Upper lobe of left lung (tissue), 6 donors: Measurements from ENCODE around the gene USP13. TPM values are rescaled to one million over a fixed set of nuclear protein-coding genes. Genes with fewer than 3 reads are reported as not detected.

Experiments
- ATAC-seq, 2 donors: fragments of 200-7000 bp; cut with Tn5 transposase; one replicate each; pipeline ENCODE4 v1.9.1; 2022; ENCODE audit warnings: mild to moderate bottlenecking in 2 of 2, moderate library complexity in 2 of 2; ENCODE audit not compliant: low FRiP score in 2 of 2
- DNase-seq, 2 donors: peaks; one replicate each; pipeline ENCODE4 v3.0.0-alpha.2; 2019 to 2020
- H3K27ac ChIP-seq, 4 donors: fragments of 200-600 bp; sonication (generic); one replicate each; pipeline ENCODE4 v1.5.1; 2016 to 2019
- H3K27me3 ChIP-seq, 4 donors: fragments of 200-600 bp; sonication (generic); one replicate each; pipeline ENCODE4 v1.5.1; 2017 to 2019
- H3K36me3 ChIP-seq, 4 donors: fragments of 200-600 bp; sonication (generic); one replicate each; pipeline ENCODE4 v1.5.1; 2016 to 2019
- H3K4me1 ChIP-seq, 4 donors: fragments of 200-600 bp; sonication (generic); one replicate each; pipeline ENCODE4 v1.5.1; 2018 to 2019
- H3K4me3 ChIP-seq, 4 donors: fragments of 200-600 bp; sonication (generic); one replicate each; pipeline ENCODE4 v1.5.1; 2017 to 2019; ENCODE audit warnings: mild to moderate bottlenecking in 2 of 4, moderate library complexity in 1 of 4
- H3K9me3 ChIP-seq, 4 donors: fragments of 200-600 bp; sonication (generic); one replicate each; pipeline ENCODE4 v1.5.1; 2018 to 2019
- CTCF ChIP-seq, 6 experiments: fragments of 450-650 bp in 4 of 6; fragments of 200-600 bp in 2 of 6; sonication (generic) in 2 of 6; IDR thresholded peaks; one replicate each; pipeline ENCODE4 v1.5.1; 2016 to 2019; ENCODE audit warnings: antibody characterized with exemption in 6 of 6
- EP300 ChIP-seq, 4 donors: sonication (generic); formaldehyde crosslinking; IDR thresholded peaks; one replicate each; pipeline ENCODE4 v1.5.1; 2017; ENCODE audit warnings: antibody characterized with exemption in 4 of 4, control low read depth in 2 of 4
- POLR2A ChIP-seq, 4 donors: fragments of 450-650 bp; IDR thresholded peaks; one replicate each; pipeline ENCODE4 v1.5.1; 2016 to 2017; ENCODE audit warnings: antibody characterized with exemption in 4 of 4, mild to moderate bottlenecking in 2 of 4
- POLR2AphosphoS5 ChIP-seq, 2 donors: sonication (generic); formaldehyde crosslinking; IDR thresholded peaks; one replicate each; pipeline ENCODE4 v1.5.1; 2017; ENCODE audit warnings: antibody characterized with exemption in 2 of 2
- WGBS, 2 donors: methylation state at CpG; one replicate each; pipeline ENCODE4 v1.1.5; 2017 to 2018; 5-methylcytosine and 5-hydroxymethylcytosine counted together
- total RNA-seq, 6 donors: library from RNA; depleted of rRNA in 4 of 6; stranded (reverse); fragments of >200 nt in 4 of 6; gene quantifications; one replicate each; pipeline versions ENCODE4 v1.1.0 to v1.2.1, GENCODE V29; 2016 to 2021
- donor health status: DM: no; HTN: no; CAD: no; lungs with moderate emphysema.
- donor health status: DM: no; HTN: yes; CAD: no; lungs with severe emphysema.

USP13 gene
- total RNA-seq, 6 donors from 2014 or later, result 14.4 to 34.6 (median 27.8) TPM

- ATAC-seq (no peak), DNase-seq (no peak)
- Histone ChIP-seq H3K27me3 (no peaks in the 10 kb centered on the region), H3K4me1 (no peaks in the 10 kb centered on the region), H3K4me3 (no peak overlapping the region), H3K9me3 (no peaks in the 10 kb centered on the region), H3K36me3 (peaks cover 0 to 24% (median 6%) of the 10 kb centered on the region in 4 donors), H3K27ac (no peak overlapping the region)
- WGBS, 2 donors, result 88 to 92% methylated on average over 5 of the region's 5 CpGs
- TF ChIP-seq POLR2A (IDR thresholded peaks at IDR 0.05) (no peak), CTCF (IDR thresholded peaks at IDR 0.05) (no peak), POLR2AphosphoS5 (IDR thresholded peaks at IDR 0.05) (no peak), EP300 (IDR thresholded peaks at IDR 0.05) (no peak)
Observed at GRCh38 chr3:179710079-179710478, 57.2 kb downstream of the USP13 start.

GRCh38 chr3:179713643-179714090, 60.8 kb downstream of the USP13 start:
- Histone ChIP-seq H3K27ac (peak overlapping the region in 1 of 4 donors; percentile 10), H3K4me1 (no peaks in the 10 kb centered on the region), H3K27me3 (no peaks in the 10 kb centered on the region), H3K4me3 (no peak overlapping the region), H3K36me3 (peaks cover 0 to 25% (median 4%) of the 10 kb centered on the region in 4 donors), H3K9me3 (no peaks in the 10 kb centered on the region)
- WGBS, 2 donors, result 76 to 78% methylated on average over 6 of the region's 6 CpGs
- no peak for DNase-seq
- TF ChIP-seq POLR2A (IDR thresholded peaks at IDR 0.05) (no peak), POLR2AphosphoS5 (IDR thresholded peaks at IDR 0.05) (no peak), CTCF (IDR thresholded peaks at IDR 0.05) (no peak), EP300 (IDR thresholded peaks at IDR 0.05) (no peak)
- ATAC-seq, result no peak

GRCh38 chr3:179715582-179715981, 62.7 kb downstream of the USP13 start:
- TF ChIP-seq POLR2AphosphoS5 (IDR thresholded peaks at IDR 0.05) (no peak), EP300 (IDR thresholded peaks at IDR 0.05) (no peak), POLR2A (IDR thresholded peaks at IDR 0.05) (no peak), CTCF (IDR thresholded peaks at IDR 0.05) (no peak)
- Histone ChIP-seq H3K9me3 (no peaks in the 10 kb centered on the region), H3K4me3 (no peak overlapping the region), H3K4me1 (no peaks in the 10 kb centered on the region), H3K36me3 (peaks cover 0 to 11% (median 1%) of the 10 kb centered on the region in 4 donors), H3K27ac (no peak overlapping the region), H3K27me3 (no peaks in the 10 kb centered on the region)
- 78 to 83% methylated on average over 7 of the region's 7 CpGs for WGBS, 2 donors
- DNase-seq (no peak), ATAC-seq (no peak)

- TF ChIP-seq POLR2A (IDR thresholded peaks at IDR 0.05) (no peak), EP300 (IDR thresholded peaks at IDR 0.05) (no peak), CTCF (IDR thresholded peaks at IDR 0.05) (no peak), POLR2AphosphoS5 (IDR thresholded peaks at IDR 0.05) (no peak)
- 96 to 98% methylated on average over 4 of the region's 4 CpGs for WGBS, 2 donors
Observed at GRCh38 chr3:179716226-179716625, 63.4 kb downstream of the USP13 start.

GRCh38 chr3:179716811-179717210, 64.0 kb downstream of the USP13 start:
- WGBS, 2 donors, result 63 to 83% methylated on average over 2 of the region's 2 CpGs
- Histone ChIP-seq H3K9me3 (no peaks in the 10 kb centered on the region), H3K4me1 (no peaks in the 10 kb centered on the region), H3K36me3 (peaks cover 0 to 13% (median 5%) of the 10 kb centered on the region in 4 donors), H3K27me3 (no peaks in the 10 kb centered on the region), H3K27ac (no peak overlapping the region), H3K4me3 (no peak overlapping the region)
- ATAC-seq (peak in 1 of 2 donors; percentile 59), DNase-seq (no peak)
- no peak for TF ChIP-seq CTCF (IDR thresholded peaks at IDR 0.05)
- no peak for TF ChIP-seq POLR2AphosphoS5 (IDR thresholded peaks at IDR 0.05)
- no peak for TF ChIP-seq POLR2A (IDR thresholded peaks at IDR 0.05)
- no peak for TF ChIP-seq EP300 (IDR thresholded peaks at IDR 0.05)

More at GRCh38 chr3:179716226-179716625, 63.4 kb downstream of the USP13 start:
- ATAC-seq (no peak), DNase-seq (no peak)
- Histone ChIP-seq H3K4me1 (no peaks in the 10 kb centered on the region), H3K4me3 (no peak overlapping the region), H3K36me3 (peaks cover 0 to 7% (median 2%) of the 10 kb centered on the region in 4 donors), H3K9me3 (no peaks in the 10 kb centered on the region), H3K27me3 (no peaks in the 10 kb centered on the region), H3K27ac (no peak overlapping the region)
